ENCODE results near the gene EDC4.
A peak's percentile ranks its signal among the peaks of the same experiment; 100 is the strongest.
"Not testable (repeated sequence)": the region's sequence is repeated elsewhere in the genome, so short reads cannot be mapped to it uniquely, and the experiment has no call there.

The EDC4 gene

GRCh38 chr16:67909056-67909742 lies 36.3 kb downstream of the EDC4 start:
- no peak for DNase-seq (ENCODE audit: low read depth in 2 of 2, low spot score in 1 of 2)

- DNase-seq (ENCODE audit: low read depth in 2 of 2, low spot score in 1 of 2): no peak
These were observed 37.3 kb downstream of the EDC4 start for GRCh38 chr16:67910158-67910557.

DNA sequence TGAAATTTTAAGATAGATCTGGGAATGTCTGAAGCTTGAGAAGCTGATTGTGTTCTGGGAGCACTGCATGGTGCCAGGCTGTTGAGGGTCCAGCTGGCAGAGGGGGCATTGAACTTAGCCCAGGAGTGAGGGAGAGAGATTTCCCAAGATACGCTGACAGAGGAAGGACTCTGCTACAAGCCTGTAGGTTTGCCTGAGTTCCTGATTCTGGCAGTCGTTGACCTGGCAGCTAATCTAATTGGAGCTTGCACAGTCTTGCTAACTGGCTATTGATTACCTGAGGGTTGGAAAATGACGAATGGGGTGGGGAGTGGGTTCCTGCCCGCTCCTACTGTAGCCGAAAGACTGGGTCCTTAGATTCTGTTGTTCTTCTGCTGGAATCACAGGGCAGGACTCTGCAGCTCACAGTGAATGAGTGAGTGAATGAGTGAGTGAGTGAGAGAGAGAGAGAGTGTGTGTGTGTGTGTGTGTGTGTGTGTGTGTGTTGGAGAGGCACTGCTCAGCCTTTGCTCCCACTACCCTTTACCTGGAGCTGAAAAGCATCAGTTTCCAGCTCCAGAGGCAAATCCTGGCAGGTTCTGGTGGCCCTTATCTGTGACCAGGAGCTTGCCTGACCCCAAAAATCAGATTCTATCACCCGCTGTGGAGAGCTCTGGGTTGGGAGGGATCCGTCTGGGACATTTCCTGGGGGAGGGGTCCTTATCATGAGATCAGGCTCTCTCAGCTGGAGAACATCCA lies 42.1 kb downstream of the EDC4 start:
- no peak for DNase-seq (ENCODE audit: low read depth in 2 of 2, low spot score in 1 of 2)

DNA sequence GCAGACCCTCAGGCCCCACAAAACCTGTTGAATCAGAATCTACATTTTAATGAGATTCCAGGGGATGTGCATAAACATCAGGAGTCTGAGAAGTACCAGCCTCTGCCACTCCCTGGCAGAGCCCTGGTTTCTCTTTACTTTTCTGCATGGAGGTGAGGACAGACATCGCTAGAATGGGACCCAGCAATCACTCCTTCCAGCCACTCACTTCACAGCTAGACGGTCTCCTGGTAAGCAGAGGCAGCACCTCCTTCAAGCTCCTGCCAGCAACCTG lies 42.6 kb downstream of the EDC4 start:
- DNase-seq (ENCODE audit: low read depth in 2 of 2, low spot score in 1 of 2): not testable (repeated sequence)

DNA sequence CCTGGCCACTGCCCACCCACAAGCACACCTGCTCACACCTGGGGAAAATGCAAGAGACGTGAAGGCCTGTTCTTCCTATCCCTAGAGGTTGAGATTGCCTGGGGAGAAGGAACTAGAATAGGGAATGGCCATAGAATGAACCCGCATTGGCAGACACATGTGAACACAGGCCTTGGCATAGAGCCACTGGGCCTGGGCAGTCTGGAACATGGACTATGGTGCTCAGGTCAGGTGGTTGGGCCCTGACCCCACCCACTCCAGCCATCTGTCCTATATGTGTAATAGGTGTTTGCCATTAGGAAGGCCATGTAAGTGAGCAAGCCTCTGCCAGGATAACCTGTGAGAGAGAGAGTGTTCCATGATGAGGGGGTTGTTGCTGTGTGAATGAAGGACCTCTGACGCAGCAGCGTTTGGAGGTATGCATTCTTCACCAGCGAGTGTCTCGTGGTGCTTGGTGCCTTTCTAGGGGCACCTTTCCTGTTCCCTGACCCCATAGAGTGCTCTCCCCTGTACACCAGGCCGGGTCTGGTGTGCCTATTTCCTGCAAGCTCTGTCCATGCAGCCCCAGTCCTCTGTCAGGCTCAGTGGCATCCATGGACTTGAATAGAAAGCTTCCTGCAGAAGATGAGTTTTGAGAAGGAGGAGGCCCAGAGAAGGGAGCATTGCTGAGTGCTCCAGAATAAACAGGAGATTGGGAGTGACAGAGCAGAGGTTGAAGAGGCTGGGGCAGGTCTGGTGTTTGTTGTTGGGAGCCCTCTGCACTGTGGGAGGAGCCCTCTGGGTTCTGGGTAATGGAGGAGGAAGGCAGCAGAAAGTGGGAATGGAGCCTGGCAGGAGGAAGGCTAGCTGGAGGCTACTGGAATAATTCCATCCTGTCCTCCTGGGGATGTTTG lies 43.2 kb downstream of the EDC4 start:
- DNase-seq (ENCODE audit: low read depth in 2 of 2, low spot score in 1 of 2): no peak

DNA sequence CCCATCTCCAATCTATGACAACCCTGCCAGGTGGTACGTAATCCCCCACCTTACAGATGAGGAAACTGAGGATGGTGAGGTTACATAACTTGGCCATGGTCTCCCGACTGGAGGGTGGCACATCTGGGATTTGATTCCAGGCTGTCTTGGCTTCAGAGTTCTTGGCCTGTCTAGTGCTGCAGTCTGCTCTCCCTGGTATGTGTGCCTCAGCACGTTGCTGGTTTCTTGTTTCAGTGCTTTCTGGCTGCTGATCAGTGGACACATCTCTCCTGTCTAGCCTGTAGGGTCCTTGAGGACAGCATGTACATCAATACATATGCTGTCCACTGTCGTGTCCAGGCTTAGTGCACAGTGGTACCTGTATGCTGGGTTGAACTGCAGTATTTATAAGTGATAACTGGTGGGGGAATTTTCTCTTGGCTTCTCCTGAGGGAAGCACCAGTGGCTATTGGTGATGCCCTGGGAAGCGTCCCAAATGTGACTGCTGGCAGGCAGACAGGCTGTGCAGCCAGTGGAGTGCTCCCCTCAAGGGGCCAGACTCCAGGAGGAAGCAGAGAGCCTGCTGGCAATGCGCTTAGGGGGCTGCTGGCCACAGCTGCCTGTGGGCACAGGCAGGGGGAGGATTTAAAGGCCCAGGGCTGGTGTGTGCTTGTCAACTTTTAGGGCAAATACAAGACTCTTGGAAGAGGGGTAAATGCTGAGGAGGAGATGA lies 44.4 kb downstream of the EDC4 start:
- no peak for DNase-seq (ENCODE audit: low read depth in 2 of 2, low spot score in 1 of 2)

GRCh38 chr16:67917852-67918236 lies 45.0 kb downstream of the EDC4 start:
- no peak for DNase-seq (ENCODE audit: low read depth in 2 of 2, low spot score in 1 of 2)

- DNase-seq (ENCODE audit: low read depth in 2 of 2, low spot score in 1 of 2): no peak
These were observed 46.9 kb downstream of the EDC4 start for GRCh38 chr16:67919622-67920221.

DNA sequence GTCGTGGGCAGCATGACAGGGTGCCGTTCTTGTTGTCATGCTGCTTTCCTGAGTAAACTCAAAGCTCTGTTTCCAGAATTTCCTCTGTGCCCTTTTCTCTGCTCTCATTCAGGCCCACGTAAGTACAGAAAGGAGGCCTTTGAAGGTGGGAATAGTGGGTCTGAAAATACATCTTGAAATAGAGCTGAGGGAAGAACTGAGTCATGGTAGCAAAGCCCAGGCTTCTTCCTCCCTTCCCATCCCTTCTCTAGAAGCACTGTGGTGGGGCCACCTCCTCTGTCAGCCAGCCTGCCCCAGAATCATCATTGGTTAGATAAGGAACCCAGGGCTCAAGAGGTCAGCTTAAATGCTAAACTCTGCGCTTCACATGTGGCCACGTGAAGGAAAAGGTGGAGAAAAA lies 49.4 kb downstream of the EDC4 start:
- no peak for DNase-seq (ENCODE audit: low read depth in 2 of 2, low spot score in 1 of 2)

DNA sequence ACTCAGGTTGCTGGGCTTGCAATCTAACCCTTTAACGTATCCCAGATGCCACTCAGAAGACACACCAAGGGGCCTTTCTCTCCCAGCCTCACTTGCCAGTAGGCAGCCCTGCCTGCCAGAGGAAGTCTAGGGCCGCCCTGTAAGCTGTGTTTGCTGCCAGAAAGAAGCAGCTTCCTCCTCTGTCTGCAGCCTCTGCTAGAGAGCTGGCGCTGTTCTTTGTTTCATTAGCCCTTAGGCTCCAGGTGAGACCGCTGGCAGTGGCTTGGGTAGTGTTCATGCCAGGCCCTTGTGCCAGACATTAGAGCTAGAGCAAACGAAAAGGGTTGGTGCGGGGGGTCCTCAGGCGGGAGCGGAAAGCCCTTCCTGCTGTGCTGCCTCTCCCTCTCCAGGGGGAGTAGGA lies 49.9 kb downstream of the EDC4 start:
- DNase-seq (ENCODE audit: low read depth in 2 of 2, low spot score in 1 of 2): no peak

GRCh38 chr16:67923414-67924116 lies 50.7 kb downstream of the EDC4 start:
- no peak for DNase-seq (ENCODE audit: low read depth in 2 of 2, low spot score in 1 of 2)

- DNase-seq (ENCODE audit: low read depth in 2 of 2, low spot score in 1 of 2): no peak
These were observed 51.5 kb downstream of the EDC4 start for GRCh38 chr16:67924140-67924906.

GRCh38 chr16:67926181-67926750 lies 53.4 kb downstream of the EDC4 start:
- DNase-seq (ENCODE audit: low read depth in 2 of 2, low spot score in 1 of 2): no peak

DNA sequence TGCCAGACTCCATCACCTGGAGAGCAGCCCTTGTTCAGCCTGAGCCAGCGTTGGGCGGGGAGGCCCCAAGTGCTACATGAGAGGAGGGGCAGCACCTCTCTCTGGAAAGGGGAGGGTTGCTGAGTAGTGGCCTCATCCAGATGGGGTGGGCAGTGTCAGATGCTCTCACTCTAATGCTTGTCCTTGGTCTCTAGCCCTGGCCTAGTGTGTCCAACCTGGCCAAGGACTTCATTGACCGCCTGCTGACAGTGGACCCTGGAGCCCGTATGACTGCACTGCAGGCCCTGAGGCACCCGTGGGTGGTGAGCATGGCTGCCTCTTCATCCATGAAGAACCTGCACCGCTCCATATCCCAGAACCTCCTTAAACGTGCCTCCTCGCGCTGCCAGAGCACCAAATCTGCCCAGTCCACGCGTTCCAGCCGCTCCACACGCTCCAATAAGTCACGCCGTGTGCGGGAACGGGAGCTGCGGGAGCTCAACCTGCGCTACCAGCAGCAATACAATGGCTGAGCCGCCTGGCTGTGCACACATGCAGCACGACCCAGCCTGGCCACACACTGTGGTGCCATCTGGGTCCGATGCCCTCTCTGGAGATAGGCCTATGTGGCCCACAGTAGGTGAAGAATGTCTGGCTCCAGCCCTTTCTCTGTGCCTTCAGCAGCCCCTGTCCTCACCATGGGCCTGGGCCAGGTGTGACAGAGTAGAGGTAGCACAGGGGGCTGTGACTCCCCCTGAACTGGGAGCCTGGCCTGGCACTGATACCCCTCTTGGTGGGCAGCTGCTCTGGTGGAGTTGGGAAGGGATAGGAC lies 54.5 kb downstream of the EDC4 start:
- DNase-seq (ENCODE audit: low read depth in 2 of 2, low spot score in 1 of 2): no peak

DNA sequence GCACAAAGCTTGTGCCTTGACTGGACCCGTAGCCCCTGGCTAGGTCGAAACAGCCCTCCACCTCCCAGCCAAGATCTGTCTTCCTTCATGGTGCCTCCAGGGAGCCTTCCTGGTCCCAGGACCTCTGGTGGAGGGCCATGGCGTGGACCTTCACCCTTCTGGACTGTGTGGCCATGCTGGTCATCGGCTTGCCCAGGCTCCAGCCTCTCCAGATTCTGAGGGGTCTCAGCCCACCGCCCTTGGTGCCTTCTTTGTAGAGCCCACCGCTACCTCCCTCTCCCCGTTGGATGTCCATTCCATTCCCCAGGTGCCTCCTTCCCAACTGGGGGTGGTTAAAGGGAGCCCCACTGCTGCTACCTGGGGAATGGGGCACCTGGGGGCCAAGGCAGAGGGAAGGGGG lies 55.3 kb downstream of the EDC4 start:
- DNase-seq (ENCODE audit: low read depth in 2 of 2, low spot score in 1 of 2): no peak

GRCh38 chr16:67928561-67929364 lies 55.9 kb downstream of the EDC4 start:
- peak; percentile 41 to 58 for DNase-seq (ENCODE audit: low read depth in 2 of 2, low spot score in 1 of 2)

GRCh38 chr16:67930191-67930590 lies 57.3 kb downstream of the EDC4 start:
- DNase-seq (ENCODE audit: low read depth in 2 of 2, low spot score in 1 of 2): no peak
